Fibroblast of lung (primary cell): ENCODE measurements around the gene EXPH5. TPM values are rescaled to one million over a fixed set of nuclear protein-coding genes. Genes with fewer than 3 reads are reported as not detected.

ENCODE experiments used
- DNase-seq, 2 donors: peaks; one replicate each; pipeline versions ENCODE4 v3.0.0 to v3.0.0-alpha.2; 2010; ENCODE audit warnings: low read depth in 2 of 2
- H2AFZ ChIP-seq: 2 replicates; pipeline ENCODE4 v1.5.1; 2012; ENCODE audit warnings: low read length, control low read depth, inconsistent platforms
- H3K27ac ChIP-seq: 2 replicates; pipeline ENCODE4 v1.5.1; 2011; ENCODE audit warnings: low read length, control low read depth; ENCODE audit not compliant: insufficient read depth
- H3K27me3 ChIP-seq: 2 replicates; pipeline ENCODE4 v1.5.1; 2011; ENCODE audit warnings: mild to moderate bottlenecking, low read length; ENCODE audit not compliant: control insufficient read depth, insufficient read depth
- H3K36me3 ChIP-seq: 2 replicates; pipeline ENCODE4 v1.5.1; 2011; ENCODE audit warnings: low read length; ENCODE audit not compliant: control insufficient read depth, insufficient read depth
- H3K4me1 ChIP-seq: 2 replicates; pipeline ENCODE4 v1.5.1; 2011; ENCODE audit warnings: low read length; ENCODE audit not compliant: control insufficient read depth, insufficient read depth; ENCODE audit errors: extremely low read depth
- H3K4me2 ChIP-seq: 2 replicates; pipeline ENCODE4 v1.5.1; 2011; ENCODE audit warnings: low read length, control low read depth; ENCODE audit not compliant: insufficient read depth; ENCODE audit errors: extremely low read depth
- H3K4me3 ChIP-seq, 4 experiments: fragments of 200-600 bp in 1 of 4; sonication (generic) in 1 of 4; replicated peaks in 1 of 4; 2 replicates each; pipeline ENCODE4 v1.5.1; 2011 to 2016; ENCODE audit warnings: low read length in 4 of 4, low read depth in 3 of 4, mild to moderate bottlenecking in 3 of 4, control low read depth in 2 of 4, inconsistent platforms in 1 of 4, mixed read lengths in 1 of 4; ENCODE audit not compliant: insufficient read depth in 1 of 4; ENCODE audit errors: control extremely low read depth in 1 of 4
- H3K79me2 ChIP-seq: 2 replicates; pipeline ENCODE4 v1.5.1; 2012; ENCODE audit warnings: mild to moderate bottlenecking, low read length, inconsistent platforms; ENCODE audit not compliant: control insufficient read depth, insufficient read depth
- H3K9ac ChIP-seq: 2 replicates; pipeline ENCODE4 v1.5.1; 2011; ENCODE audit warnings: mild to moderate bottlenecking, low read length, control low read depth; ENCODE audit not compliant: insufficient read depth
- H3K9me3 ChIP-seq: 2 replicates; pipeline ENCODE4 v1.5.1; 2012; ENCODE audit warnings: low read depth, low read length; ENCODE audit not compliant: control insufficient read depth, insufficient read depth
- H4K20me1 ChIP-seq: 2 replicates; pipeline ENCODE4 v1.5.1; 2011; ENCODE audit warnings: low read length; ENCODE audit not compliant: control insufficient read depth, insufficient read depth; ENCODE audit errors: extremely low read depth
- CTCF ChIP-seq, 2 donors: IDR thresholded peaks in 1 of 2; conservative IDR thresholded peaks in 1 of 2; 1 replicate in 1 of 2; 2 replicates in 1 of 2; pipeline ENCODE4 v1.5.1; 2011 to 2012; ENCODE audit warnings: low read length in 2 of 2, control low read depth in 1 of 2, inconsistent platforms in 1 of 2, low read depth in 1 of 2, mild to moderate bottlenecking in 1 of 2
- EZH2 ChIP-seq: IDR thresholded peaks from 2 replicates; pipeline ENCODE4 v1.5.1; 2012; ENCODE audit warnings: low read length, control low read depth, mild to moderate bottlenecking; ENCODE audit errors: missing control alignments
- polyA plus RNA-seq, 2 donors: library from polyadenylated mRNA; depleted of rRNA in 1 of 2; stranded (reverse) in 1 of 2; unstranded in 1 of 2; fragments of >200 nt; gene quantifications; 2 replicates each; pipeline ENCODE4 v1.2.1, GENCODE V29; 2011 to 2012; ENCODE audit warnings: missing spikeins in 1 of 2
- total RNA-seq: library from RNA; depleted of rRNA; stranded (reverse); fragments of >200 nt; gene quantifications from 2 replicates; pipeline ENCODE4 v1.2.1, GENCODE V29; 2014

The EXPH5 gene
- total and polyA plus RNA-seq, 2 donors (not counting 1 experiment from before 2014, with no cell fraction given), result 2.9 to 11.2 TPM

GRCh38 chr11:108508653-108509593 is 84.6 kb downstream of the EXPH5 start:
- Histone ChIP-seq H3K9me3 (no peaks in the 10 kb centered on the region), H3K27me3 (no peaks in the 10 kb centered on the region), H3K36me3 (no peaks in the 10 kb centered on the region), H3K27ac (no peak overlapping the region), H3K4me2 (no peak overlapping the region), H3K79me2 (no peaks in the 10 kb centered on the region), H3K4me3 (no peak overlapping the region), H3K9ac (no peak overlapping the region), H2AFZ (no peak overlapping the region), H3K4me1 (no peaks in the 10 kb centered on the region), H4K20me1 (no peaks in the 10 kb centered on the region)
- no peak for DNase-seq
- no peak for TF ChIP-seq CTCF (conservative IDR thresholded peaks at IDR 0.05 in 1 of 2, IDR thresholded peaks at IDR 0.05 in 1 of 2; ENCODE audit: low read depth in 1 of 2, low read length in 2 of 2)
- TF ChIP-seq EZH2, result no peak

DNA sequence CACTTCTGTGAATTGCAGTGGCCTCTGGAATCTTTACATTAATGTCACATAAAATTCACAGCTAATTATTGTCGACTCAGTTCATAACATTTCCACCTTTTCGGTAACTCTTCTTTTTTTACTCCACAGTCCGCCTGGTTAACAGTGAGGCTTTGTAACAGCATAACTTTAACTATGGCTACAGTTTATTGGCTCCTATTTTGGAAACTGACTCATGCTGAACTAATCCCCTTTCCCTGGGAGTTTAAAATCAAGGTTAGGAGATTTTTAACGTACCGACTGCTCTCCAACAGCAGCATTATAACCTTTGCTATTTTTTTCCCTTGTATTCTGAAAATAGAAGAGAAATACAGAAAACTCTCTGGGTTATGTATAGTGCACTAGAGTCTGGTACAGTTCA is 92.2 kb downstream of the EXPH5 start:
- no peak overlapping the region for H2AFZ ChIP-seq
- H3K4me2 ChIP-seq, result no peak overlapping the region
- H3K4me1 ChIP-seq, result peaks cover 1% of the 10 kb centered on the region
- no peaks in the 10 kb centered on the region for H3K27me3 ChIP-seq
- H3K9ac ChIP-seq, result no peak overlapping the region
- H3K27ac ChIP-seq, result no peak overlapping the region
- peaks cover 4% of the 10 kb centered on the region for H3K79me2 ChIP-seq
- no peaks in the 10 kb centered on the region for H3K9me3 ChIP-seq
- H3K4me3 ChIP-seq, result no peak overlapping the region
- DNase-seq, result peak in 1 of 2 donors; percentile 20
- no peak for TF ChIP-seq CTCF (conservative IDR thresholded peaks at IDR 0.05 in 1 of 2, IDR thresholded peaks at IDR 0.05 in 1 of 2; ENCODE audit: low read depth in 1 of 2, low read length in 2 of 2)
- TF ChIP-seq EZH2, result no peak
- H3K36me3 ChIP-seq, result no peaks in the 10 kb centered on the region
- H4K20me1 ChIP-seq, result no peaks in the 10 kb centered on the region

DNA sequence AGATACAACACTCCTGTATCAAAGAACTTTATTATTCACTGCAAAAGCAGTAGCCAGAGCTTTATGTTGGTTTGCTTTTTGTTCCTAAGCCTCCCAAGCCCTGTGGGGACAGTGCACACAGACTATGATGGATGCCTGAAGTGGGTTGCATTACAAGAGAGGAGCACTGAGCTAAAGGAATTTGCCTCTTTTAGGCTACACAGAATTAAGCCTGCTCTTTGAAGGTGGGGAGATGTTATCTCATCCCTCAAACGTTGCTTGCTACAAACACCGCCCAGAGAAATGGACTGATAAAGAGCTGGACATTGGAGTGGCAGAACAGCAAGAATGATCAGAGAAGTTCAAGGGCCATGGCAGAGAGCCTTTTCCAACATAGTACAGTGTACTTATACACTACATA is 92.8 kb downstream of the EXPH5 start:
- no peak for TF ChIP-seq CTCF (conservative IDR thresholded peaks at IDR 0.05 in 1 of 2, IDR thresholded peaks at IDR 0.05 in 1 of 2; ENCODE audit: low read depth in 1 of 2, low read length in 2 of 2)
- no peak for TF ChIP-seq EZH2
- Histone ChIP-seq H3K27ac (no peak overlapping the region), H2AFZ (no peak overlapping the region), H3K4me3 (no peak overlapping the region), H3K4me2 (no peak overlapping the region), H3K4me1 (peaks cover 3% of the 10 kb centered on the region), H3K36me3 (no peaks in the 10 kb centered on the region), H3K27me3 (no peaks in the 10 kb centered on the region), H4K20me1 (no peaks in the 10 kb centered on the region), H3K9me3 (no peaks in the 10 kb centered on the region), H3K79me2 (peaks cover 7% of the 10 kb centered on the region), H3K9ac (no peak overlapping the region)
- no peak for DNase-seq
